NCI-H526 treated with DMSO at 0.1 percent for 48 hours (cell line): ENCODE data around the gene PVALEF.
"Not testable (repeated sequence)": the region's sequence is repeated elsewhere in the genome, so short reads cannot be mapped to it uniquely, and the experiment has no call there.

Experiments
- DNase-seq: peaks from one replicate; lab custom pipeline; 2025; lab: John Stamatoyannopoulos, UW

The PVALEF gene

DNA sequence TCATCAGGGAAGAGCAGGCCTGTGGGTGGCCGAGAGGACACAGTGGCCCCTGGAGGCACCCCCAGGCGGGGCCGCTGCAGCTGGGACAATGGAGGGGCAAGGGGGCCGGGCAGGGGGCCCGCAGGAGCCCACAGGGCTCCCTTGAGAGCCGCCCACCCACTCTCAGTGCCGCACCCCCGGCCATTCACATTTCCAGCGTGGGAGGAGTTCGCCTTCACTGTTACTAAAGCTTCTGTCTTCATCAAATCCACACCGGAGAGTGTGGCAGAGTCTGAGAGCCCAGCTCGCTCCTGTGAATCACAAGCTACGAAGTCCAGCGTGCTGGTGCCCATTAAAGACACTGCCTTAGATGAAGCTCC, 20.9 kb upstream of the PVALEF start:
- DNase-seq: no peak

DNA sequence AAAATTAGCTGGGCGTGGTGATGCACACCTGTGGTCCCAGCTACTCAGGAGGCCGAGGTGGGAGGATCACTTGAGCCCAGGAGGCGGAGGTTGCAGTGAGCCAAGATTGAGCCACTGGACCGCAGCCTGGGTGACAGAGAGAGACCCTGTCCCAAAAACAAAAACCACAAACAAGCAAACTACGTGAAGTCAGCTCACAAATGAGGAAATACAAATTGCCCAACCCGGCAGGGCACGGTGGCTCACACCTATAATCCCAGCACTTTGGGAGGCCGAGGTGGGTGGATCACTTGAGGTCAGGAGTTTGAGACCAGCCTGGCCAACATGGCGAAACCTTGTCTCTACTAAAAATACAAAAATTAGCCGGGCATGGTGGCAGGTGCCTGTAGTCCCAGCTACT, 19.1 kb upstream of the PVALEF start:
- DNase-seq: not testable (repeated sequence)

DNA sequence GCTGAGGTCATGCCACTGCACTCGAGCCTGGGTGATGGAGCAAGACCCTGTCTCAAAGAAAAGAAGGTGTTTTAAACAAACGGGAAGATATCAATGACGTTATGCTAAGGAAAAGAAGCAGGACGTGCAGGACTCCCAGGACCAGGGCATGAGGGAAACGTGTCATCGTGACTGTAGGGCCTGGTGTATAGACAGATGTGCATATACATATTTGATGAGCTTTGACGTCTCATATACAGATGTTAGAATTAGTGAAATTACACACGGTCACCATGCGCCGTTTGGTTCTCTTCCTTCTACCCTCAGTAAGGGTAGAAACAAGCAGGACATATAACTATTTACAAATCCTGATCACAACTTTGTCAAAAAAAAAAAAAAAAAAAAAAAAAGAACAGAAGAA, 17.6 kb upstream of the PVALEF start:
- DNase-seq: no peak

DNA sequence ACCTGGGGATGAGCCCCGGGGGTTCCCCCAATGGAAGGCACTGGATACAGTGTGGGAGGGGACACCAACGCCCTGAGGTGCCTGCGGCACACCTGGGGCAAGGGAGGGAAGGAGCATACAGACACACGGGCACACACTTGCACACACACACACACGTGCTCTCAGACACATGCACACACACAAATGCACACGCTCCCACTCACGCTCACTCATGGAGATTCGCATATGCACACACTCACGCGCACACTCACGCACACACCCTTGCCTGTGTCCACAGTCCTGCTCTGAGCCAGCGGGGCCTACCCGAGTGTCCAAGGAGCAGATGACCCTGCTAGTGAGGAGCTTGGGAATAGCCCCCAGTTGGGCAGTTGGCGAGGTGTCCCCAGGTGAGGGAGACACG, 16.7 kb upstream of the PVALEF start:
- no peak for DNase-seq

DNA sequence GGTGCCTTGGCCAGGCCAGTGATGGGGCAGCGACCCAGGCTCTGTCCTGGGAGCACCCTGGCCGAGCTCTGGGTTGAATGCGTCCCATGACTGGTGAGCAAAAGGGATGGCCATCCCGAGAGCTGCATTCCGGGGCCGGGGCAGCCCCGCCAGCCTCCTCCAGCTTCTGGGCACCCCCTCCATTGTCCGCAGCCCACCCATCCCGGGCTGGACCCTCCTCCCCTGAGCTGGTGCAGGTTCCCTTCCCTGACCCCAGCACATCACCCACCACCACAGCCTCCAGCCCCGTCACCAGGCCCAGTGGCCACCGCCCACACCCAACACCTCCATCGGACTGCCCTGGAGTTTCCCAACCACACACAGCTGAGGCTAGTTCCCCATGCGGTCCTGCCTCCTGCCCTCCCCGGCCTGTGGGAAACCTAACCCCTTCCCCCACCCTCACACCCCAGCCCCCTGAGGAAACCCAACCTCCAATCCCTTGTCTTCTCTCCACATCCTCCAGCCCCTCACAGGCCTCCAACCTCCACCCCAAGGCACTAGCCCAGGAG, 16.2 kb upstream of the PVALEF start:
- no peak for DNase-seq

DNA sequence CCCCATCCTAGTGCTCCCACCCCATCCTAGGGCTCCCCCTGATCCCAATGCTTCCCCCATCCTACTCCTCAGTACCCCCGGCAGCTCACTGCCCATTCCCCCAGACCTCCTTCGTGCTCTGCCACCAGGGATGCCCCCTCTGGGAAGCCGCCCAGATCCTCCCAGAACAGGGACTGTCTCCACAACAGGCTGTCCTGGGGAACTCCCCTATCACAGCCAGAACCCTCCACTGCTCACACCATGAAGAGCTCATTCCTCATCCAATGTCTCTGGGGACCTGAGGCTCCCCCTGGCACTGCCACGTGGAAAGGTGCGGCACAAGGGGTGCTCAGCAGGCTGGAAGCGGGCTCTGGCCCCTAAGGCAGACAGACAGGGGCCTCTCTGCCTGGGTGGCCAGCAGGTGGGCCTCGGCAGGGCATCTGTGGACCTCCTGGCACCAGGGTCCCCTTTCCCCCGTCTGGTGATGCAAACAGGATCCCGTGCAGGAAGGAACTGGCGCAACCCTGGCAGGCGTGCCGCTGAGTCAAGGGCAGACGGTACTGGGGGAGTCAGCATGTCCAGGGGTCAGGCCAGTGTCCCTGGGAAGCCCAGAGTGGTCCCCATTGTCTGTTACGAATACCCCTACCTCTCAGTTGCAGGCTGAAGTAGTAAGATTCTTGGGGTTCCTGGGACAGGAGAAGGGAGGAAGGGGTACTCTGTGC, 14.8 kb upstream of the PVALEF start:
- DNase-seq: no peak

DNA sequence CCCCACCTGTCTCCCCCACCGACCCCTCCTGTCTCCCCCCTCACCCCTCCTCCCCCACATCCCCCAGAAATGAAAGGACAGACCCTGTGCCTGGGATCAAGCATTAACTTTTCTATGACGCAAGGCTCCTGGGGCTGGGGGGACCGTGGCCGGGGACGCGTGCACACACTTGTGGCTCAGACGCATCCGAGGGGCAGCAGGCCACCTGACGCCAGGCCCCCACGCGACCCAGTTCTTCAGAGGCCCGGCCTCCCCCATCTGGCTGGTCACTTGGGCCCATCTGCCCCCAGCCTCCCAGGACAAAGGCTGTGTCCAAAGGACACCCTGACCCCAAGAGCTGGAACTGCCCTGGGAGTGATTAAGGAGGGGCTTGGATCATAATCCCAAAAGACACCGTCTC, 14.0 kb upstream of the PVALEF start:
- no peak for DNase-seq

DNA sequence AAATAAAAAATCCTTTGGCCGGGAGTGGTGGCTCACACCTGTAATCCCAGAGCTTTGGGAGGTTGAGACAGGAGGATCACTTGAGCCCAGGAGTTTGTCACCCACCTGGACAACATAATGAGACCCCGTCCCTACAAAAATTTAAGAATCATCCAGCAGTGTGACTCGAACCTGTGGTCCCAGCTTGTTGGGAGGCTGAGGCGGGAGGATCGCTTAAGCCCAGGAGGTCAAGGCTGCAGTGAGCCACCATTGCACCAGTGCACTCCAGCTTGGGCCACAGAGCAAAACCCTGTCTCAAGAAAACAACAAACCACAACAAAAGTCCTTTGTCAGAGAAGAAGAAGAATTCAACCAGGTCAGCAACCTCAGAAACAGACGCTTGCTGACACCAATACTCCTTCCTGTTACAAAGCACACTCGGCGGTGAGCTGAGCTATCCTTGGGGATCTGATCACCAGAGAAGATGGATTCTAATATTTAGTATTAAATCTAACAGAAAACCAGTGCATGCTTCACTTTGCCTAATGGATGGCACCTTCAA, 12.9 kb upstream of the PVALEF start:
- DNase-seq: no peak

DNA sequence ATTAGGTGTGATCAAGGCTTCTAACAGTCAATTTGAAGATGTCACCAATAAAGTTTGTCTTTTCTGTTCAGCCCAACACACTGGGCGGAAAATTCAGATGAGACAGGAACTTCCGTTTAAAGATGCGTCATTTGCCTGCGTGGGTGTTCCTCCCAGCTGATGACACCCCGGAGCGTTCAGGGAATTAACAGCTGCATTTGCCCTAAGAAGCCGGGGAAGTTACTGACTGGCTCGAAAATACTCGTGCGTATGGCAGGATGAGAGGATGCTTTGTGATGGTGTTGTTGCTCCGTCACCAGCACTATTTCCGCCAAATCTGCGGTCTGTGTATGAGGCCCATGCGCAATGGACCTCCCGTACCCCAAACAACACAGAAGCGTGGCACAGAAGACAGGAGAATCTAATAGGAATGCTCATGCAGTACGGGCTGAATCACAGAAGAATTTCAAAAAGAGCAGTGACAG, 11.9 kb upstream of the PVALEF start:
- DNase-seq: no peak

DNA sequence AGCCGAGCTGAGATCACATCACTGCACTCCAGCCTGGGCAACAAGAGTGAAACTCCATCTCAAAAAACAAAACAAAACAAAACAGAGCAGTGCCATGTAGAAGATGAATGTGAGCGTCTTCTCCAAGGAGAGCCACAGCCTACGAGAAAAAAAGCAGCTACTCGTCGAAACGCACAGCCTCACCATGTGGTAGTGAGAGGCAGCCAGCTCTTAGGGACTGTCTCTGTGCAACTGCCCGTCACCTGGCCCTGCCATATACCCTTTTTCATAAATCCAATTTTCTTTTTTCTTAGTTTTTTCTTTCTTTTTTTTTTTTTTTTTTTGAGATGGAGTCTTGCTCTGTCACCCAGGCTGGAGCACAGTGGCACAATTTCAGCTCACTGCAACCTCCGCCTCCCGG, 11.3 kb upstream of the PVALEF start:
- not testable (repeated sequence) for DNase-seq

DNA sequence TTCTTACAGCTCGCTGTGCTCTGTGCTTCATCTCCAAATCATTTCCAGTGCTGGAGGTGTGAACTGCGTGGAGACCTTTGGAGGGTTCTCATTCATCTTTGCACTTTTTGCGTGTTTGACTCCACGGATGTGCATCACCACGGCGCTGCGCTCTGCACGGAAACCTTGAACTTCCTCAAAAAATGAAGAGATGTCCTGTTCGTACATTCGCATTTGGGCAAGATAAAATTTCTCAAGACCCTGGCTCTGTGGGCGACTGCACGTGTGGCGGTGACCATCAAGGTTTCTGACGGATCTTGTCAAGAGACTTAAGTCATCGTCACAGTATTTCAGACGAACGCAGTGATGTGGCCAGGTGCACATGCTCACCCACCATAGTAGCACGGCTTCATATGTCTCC, 10.3 kb upstream of the PVALEF start:
- DNase-seq: no peak

DNA sequence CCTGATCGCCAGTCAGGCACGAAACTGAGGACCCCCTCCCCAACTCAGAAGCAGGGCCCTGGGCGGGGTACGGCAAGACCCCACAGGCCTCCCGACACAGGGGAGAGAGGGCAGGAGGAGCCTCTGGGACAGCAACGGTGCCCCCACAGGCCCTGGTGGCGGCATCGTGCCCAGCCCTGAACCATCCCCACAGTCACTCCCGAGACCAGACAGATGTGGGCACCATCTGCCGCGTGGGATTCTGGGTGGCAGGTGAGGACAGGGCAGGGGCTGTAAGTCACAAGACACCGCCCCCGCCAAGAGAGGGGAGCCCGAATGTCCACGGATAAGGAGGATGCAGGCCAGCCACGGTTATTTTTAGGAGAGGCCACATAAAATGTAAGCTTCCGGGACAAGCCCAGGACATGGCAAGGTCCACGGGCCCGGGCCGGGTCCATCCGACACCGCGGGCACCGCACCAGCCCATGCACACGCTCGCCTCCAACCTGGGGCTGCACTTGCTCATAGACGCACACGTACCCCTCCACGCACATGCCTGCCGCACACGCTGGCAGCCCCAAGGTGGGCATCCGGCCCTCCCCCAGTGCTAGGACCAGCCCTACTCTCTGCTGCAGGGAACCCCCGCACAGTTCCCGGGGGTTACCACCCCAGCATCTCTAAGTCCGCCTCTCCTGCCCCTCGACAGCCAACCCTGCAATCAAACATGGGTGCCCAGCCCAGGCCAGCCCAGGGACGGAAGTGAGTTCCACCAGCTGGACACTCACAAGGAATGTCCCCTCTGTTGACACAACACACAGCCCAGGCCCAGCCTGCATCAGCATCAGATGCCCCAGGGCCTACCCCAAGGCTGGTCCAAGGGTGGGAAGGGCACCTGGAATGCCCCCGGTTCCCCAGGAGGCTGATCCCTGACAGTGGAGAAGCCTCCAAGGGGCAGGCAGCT, 8.2 kb upstream of the PVALEF start:
- no peak for DNase-seq

DNA sequence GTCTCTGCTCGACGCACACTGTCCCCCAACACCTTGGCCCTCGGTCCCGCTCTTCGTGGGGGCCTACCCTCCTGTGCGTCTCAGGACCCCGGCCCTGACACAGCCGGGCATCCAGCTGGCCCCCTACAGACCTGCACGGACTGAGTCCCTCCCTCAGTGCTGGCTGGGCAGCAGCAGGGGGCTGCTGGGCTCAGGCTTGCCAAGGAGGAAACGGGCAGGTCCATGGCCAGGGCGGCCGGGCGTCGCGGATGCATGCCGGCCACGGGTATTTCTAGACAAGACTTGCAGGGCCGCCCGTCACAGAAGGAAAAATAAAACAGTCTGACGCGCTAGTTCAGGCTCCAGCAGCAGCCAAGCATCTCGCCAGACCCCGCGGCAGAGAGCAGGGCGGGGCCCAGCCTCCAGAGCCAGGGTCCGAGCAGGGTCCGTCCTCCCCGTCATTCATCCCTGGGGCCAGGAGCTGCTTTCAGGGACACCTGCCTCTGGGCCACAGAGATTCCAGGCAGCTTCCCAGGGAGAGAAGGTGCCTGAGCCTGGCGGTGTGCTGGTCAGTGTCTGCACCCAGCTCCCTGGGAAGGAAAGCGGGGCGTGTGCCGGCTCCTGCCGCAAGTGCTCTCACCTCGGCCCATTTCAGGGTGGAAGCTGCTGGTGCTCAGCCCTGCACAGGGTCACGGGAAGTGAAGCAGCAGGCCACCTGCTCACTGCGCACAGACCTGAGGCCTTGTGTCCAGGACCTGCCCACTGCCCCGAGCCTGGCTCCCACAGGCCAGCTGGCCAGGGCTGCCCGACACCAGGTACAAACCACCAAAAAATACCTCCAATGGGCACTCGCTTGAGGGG, 7.2 kb upstream of the PVALEF start:
- DNase-seq: no peak

DNA sequence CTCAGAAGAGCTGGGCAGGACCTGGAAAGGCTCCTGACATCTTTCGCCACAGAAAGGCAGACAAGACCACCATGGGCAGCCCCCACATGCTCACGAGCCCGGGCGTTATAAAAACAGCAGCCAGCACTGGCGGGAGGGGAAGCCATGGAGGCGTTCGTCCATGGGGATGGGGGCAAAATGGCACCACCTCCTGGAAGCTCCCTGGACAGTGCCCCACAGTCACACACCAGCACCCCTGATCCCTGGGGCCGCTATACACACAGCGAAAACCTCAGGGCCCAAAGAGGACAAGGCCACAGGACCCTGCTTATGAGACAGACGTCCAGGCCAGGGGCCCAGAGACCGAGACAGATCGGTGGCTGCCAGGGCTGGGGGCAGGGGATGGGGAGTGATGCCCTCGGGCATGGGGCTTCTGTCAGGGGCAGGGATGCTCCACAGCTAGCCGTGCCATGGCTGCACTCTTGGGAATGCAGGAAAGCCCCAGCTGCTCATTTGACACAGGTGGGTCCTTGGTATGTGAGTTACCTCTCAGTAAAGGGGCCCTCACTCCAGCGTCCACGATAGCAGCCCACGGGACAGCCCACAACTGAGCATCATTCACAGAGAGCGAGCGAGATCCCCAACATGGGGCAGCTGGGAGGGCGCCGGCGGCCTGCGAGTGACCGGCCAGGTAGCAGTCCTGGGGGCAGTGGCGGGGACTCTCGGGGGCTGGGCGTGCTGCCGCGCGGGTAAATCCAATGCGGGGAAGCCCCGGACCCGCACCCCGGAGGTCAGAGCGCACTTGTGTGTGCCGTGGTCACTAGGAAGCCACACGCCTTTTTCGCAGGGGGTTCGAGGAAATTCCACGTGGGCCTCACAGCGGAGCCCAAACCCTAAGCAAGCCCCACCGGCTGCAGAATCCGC, 6.4 kb upstream of the PVALEF start:
- no peak for DNase-seq

DNA sequence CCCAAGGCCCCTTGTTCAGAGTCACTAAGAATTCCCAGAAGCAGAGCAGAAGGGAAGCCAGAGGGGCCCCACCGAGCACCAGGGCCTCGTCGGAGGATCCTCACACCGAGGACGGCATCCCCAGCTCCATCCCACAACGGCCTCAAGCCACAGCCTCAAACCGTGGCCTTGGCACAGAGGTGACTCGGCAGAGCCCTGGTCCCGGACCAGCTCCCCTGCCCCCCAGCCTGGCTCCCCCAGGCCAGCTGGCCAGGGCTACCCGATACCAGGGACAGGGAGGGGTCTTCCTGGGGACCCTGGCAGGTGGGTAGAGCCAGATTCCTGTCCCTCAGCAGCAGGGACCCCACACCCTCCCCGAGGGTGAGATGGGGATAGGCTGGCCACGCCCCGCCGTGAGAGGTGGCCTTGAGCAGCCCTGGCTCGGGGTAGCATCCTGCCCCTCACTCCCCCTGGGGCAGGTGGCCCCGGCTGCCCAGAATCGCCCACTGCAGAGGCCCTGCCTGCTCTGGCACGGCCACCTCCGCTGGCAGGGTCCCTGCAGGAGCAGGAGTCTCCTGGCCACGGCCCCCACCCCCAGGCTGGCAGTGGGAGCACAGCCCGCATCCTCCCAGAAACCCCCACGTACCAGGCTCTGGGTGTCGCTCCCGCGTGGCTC, 5.6 kb upstream of the PVALEF start:
- no peak for DNase-seq

DNA sequence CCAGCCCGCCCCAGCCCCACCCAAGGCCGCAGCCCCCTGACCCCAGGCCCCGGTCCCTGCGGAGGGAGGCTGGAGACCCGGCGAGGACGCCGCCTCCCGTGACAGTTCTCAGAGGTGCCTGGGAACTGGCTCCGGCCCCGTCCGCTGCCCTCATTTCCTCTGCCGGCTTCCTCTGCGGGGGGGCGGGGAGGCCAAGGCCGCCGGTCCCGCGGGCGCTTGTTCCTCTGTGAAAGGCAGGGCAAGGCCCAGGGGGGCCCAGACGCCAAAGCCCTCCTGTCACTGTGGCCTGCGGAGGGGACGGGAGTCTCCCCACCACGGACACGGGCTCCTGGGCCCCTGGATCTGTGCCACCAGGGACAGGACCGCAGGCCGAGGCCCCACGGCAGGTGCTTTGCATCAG, 5.0 kb upstream of the PVALEF start:
- DNase-seq: no peak

DNA sequence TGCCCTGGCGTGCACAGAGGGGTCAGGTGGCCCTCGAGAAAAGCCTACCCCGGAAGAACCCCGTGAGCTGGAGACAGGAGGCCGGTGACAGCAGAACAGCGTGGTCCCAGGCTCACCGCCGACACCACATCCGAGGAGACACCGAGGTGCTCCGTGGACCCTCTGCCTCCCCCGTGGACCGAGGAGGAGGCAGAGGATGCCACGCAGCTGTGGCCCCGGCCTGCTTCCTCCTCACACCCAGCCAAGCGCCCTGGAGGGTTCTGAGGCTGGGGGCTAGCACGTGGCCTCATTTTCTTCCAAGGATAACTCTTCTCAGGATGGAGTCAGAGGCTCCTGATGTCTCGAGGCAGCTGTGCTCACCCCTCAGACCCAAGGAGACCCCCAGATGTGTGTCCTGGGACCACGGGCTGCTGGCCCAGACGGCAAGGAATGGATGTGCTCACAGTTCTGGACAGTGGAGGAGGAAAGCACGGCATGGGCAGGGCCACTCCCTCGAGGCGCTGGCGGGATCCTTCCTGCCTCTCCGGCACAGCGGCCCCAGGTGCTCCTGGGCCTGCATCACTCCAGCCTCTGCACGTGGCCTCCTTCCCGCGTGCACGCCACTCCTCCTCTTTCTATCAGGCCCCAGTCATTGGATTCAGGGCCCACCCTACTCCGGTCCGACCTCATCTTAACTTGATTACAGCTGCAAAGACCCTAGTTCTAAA, 4.4 kb upstream of the PVALEF start:
- DNase-seq: no peak

DNA sequence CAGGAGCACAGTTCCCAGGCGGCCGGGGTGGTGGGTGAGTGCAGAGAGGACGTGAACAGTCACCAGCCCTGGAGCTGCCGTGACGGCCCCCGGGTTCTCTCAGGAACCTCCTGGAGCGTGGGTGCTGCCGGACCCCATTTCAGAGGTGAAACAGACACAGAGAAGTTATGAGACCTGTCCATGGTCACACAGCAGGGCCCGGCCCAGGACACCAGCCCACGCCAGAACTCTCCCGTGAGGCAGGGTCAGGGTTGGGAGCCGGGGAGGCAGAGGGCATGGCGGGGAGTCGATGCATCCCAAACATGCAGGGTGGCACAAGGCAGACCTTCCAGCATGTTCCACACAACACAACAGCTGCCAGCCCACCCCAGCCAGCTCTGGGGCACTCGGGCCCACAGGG, 3.8 kb upstream of the PVALEF start:
- no peak for DNase-seq

DNA sequence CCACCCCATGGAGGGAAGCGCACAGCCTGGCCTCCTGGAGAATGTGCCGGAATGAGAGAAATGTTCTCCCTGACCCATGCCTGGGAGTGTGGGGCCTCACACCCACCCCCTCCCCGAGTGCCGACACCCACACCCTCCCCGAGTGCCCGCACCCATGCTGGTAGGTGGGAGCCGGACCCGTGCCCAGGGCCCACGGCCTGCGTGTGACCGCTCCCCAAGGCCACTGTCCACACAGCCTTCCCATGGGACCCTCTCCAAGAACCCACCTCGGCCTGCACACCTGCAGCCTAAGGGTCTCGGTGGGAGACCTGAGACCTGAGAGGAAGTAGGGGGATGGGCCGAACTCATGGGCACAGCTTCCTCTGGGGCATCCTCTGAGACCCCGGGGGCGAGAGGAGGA, 3.3 kb upstream of the PVALEF start:
- no peak for DNase-seq

DNA sequence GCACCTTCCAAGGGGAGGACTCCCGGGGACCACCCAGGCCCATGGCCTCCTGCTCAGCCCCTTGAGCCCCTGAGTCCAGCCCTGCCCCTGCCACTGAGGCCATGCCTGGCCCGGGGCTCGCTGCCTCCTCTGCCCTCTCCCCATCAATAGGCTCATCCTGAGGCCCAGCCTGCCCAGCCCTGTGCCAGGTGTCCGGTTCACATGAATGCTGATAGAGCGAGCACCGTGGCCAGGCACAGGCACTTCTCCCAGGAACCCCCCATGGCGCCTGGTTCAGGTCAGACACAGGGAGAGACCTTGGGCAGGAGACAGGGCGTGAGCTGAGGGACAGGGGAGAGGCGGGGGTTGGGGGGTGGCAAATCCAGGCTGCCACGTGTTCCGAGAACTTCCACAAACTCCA, 2.8 kb upstream of the PVALEF start:
- DNase-seq: no peak
